ENCODE results near the gene CEMIP. TPM values are rescaled to one million over a fixed set of nuclear protein-coding genes. Genes with fewer than 3 reads are reported as not detected.

Gene CEMIP
- total and polyA plus RNA-seq, 2 of the 8 experiments (the other 6 are each of a cell fraction or from before 2014, with no cell fraction given): 0.11 to 0.60 TPM

DNA sequence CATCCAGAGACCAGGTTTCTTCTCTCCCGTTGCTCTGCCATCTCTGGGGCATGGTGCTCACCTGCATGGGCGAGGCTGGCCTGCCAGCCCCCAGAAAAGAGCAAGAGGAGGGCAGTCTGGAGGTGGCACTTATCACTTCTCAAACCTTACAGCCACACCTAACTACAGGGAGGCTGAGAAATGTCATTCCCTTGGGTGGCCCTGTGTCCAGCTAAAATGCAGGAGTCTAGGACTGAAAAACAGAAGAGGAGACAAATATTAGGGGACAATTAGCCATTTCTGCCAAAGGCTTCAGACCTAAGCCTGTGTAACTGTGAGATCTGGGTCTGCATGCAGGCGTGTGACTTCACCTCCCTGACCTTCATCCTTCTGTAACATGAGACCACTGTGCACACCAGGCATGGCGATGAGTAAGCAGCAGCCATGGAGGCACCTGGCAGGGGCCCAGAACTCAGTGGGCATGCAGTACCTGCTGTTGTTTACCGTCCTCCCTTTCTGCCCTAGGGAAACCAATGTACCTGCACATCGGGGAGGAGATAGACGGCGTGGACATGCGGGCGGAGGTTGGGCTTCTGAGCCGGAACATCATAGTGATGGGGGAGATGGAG, 127.1 kb downstream of the CEMIP start:
- Histone ChIP-seq H3K9ac (replicated peaks in 1 of 4; ENCODE audit: extremely low read depth in 1 of 4, low read depth in 3 of 4, low read length in 3 of 4) (no peak overlapping the region), H3K4ac (replicated peaks; ENCODE audit: insufficient read length, low read depth, low read length) (no peak overlapping the region), H3K79me2 (ENCODE audit: control insufficient read depth in 1 of 2, insufficient read depth in 2 of 2, low read length in 2 of 2) (no peaks in the 10 kb centered on the region), H3K79me1 (ENCODE audit: low read depth, low read length) (no peaks in the 10 kb centered on the region), H4K8ac (ENCODE audit: extremely low read depth, insufficient read depth, low read length) (no peak overlapping the region), H3K14ac (ENCODE audit: insufficient read length) (no peak overlapping the region), H3K18ac (ENCODE audit: extremely low read depth, low read length) (no peak overlapping the region), H3K4me2 (ENCODE audit: insufficient read depth in 1 of 2, low read depth in 2 of 2, low read length in 2 of 2) (no peak overlapping the region), H4K5ac (ENCODE audit: insufficient read length, low read depth, low read length) (no peak overlapping the region), H3K9me3 (ENCODE audit: insufficient read depth in 2 of 2, low read depth in 1 of 2, low read length in 1 of 2) (no peaks in the 10 kb centered on the region), H2AFZ (ENCODE audit: low read length) (no peak overlapping the region), H2BK5ac (ENCODE audit: low read depth, low read length) (no peak overlapping the region), H2AK5ac (ENCODE audit: low read depth, low read length) (no peak overlapping the region), H2BK20ac (ENCODE audit: low read length) (no peak overlapping the region), H3K4me3 (ENCODE audit: extremely low read depth in 1 of 4, insufficient read depth in 2 of 4, low read depth in 3 of 4, low read length in 4 of 4) (no peak overlapping the region), H3K4me1 (replicated peaks in 1 of 4; ENCODE audit: control insufficient read depth in 3 of 4, insufficient read depth in 4 of 4, low read length in 3 of 4) (peaks cover 0 to 3% (median 2%) of the 10 kb centered on the region in 4 experiments; a peak in 3 of 7 replicates), H3K27ac (ENCODE audit: low read depth, low read length) (no peak overlapping the region), H4K91ac (replicated peaks; ENCODE audit: insufficient read length, low read length) (no peak overlapping the region), H2BK12ac (ENCODE audit: low read depth, low read length) (no peak overlapping the region), H3K23ac (ENCODE audit: insufficient read length) (no peak overlapping the region), H3K36me3 (ENCODE audit: control insufficient read depth in 2 of 4, insufficient read depth in 4 of 4, low read length in 3 of 4) (no peaks in the 10 kb centered on the region), H3K23me2 (ENCODE audit: low read depth, low read length) (no peaks in the 10 kb centered on the region), H3K27me3 (replicated peaks in 1 of 4; ENCODE audit: control insufficient read depth in 3 of 4, extremely low read depth in 1 of 4, insufficient read depth in 3 of 4, low read length in 3 of 4) (no peaks in the 10 kb centered on the region; a peak in 1 of 7 replicates), H2BK15ac (ENCODE audit: low read length) (no peak overlapping the region), H2BK120ac (replicated peaks; ENCODE audit: low read depth, low read length) (no peak overlapping the region), H3K56ac (replicated peaks; ENCODE audit: insufficient read length, low read depth, low read length) (no peak overlapping the region), H4K20me1 (replicated peaks in 1 of 2; ENCODE audit: control insufficient read depth in 1 of 2, insufficient read depth in 2 of 2, low read length in 2 of 2) (no peaks in the 10 kb centered on the region)
- DNase-seq (ENCODE audit: low read depth in 1 of 2, low spot score in 2 of 2) (no peak), FAIRE-seq (no peak)
- WGBS, 2 experiments (ENCODE audit: extremely low coverage in 1 of 2, insufficient coverage in 1 of 2, insufficient read length in 1 of 2, insufficient replicate concordance in 2 of 2, low coverage in 1 of 2, low lambda C conversion rate in 2 of 2, missing lambda C conversion rate in 1 of 2): 90% methylated on average over 11 of the region's 11 CpGs; no CpG with 5 or more reads in 1 of the 2 experiments
- CTCF ChIA-PET (ENCODE audit: partially characterized antibody): no interaction called here
- POLR2A ChIA-PET (ENCODE audit: partially characterized antibody): no interaction called here
- TF ChIP-seq EP300 (IDR thresholded peaks at IDR 0.05; ENCODE audit: borderline replicate concordance in 1 of 2, low read depth in 2 of 2, low read length in 2 of 2): no peak
- no peak for TF ChIP-seq SIN3A (conservative IDR thresholded peaks at IDR 0.05 in 1 of 2, IDR thresholded peaks at IDR 0.05 in 1 of 2; ENCODE audit: low read depth in 1 of 2, low read length in 2 of 2)
- TF ChIP-seq CTBP2 (IDR thresholded peaks at IDR 0.05; ENCODE audit: borderline replicate concordance, insufficient read depth, insufficient read length, low read length): no peak
- TF ChIP-seq CEBPB (IDR thresholded peaks at IDR 0.05; ENCODE audit: low read depth, low read length): no peak
- TF ChIP-seq, protein P1, sequence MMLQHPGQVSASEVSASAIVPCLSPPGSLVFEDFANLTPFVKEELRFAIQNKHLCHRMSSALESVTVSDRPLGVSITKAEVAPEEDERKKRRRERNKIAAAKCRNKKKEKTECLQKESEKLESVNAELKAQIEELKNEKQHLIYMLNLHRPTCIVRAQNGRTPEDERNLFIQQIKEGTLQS (IDR thresholded peaks at IDR 0.05; ENCODE audit: insufficient read depth, low read depth, low read length): no peak
- TF ChIP-seq SP2 (IDR thresholded peaks at IDR 0.05; ENCODE audit: low read length): no peak
- TF ChIP-seq GTF2F1 (IDR thresholded peaks at IDR 0.05; ENCODE audit: borderline replicate concordance, low read depth, low read length): no peak
- no peak for TF ChIP-seq HDAC6 (IDR thresholded peaks at IDR 0.05; ENCODE audit: low read depth, low read length)
- no peak for TF ChIP-seq SUZ12 (IDR thresholded peaks at IDR 0.05; ENCODE audit: low read length)
- TF ChIP-seq ASH2L (IDR thresholded peaks at IDR 0.05; ENCODE audit: low read length): no peak
